HG03139 (cell line): ENCODE results near the gene ACP2.
A peak's percentile ranks its signal among the peaks of the same experiment; 100 is the strongest.

ENCODE experiments used
- ATAC-seq: cut with Tn5 transposase; IDR thresholded peaks from one replicate; pipeline ENCODE4 v1.9.1; 2021; ENCODE audit not compliant: unreplicated experiment

The ACP2 gene, protein sequence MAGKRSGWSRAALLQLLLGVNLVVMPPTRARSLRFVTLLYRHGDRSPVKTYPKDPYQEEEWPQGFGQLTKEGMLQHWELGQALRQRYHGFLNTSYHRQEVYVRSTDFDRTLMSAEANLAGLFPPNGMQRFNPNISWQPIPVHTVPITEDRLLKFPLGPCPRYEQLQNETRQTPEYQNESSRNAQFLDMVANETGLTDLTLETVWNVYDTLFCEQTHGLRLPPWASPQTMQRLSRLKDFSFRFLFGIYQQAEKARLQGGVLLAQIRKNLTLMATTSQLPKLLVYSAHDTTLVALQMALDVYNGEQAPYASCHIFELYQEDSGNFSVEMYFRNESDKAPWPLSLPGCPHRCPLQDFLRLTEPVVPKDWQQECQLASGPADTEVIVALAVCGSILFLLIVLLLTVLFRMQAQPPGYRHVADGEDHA

GRCh38 chr11:47248664-47249377 is at the start of gene ACP2:
ACP2 (minus strand) TSS chr11:47248814; CDS start chr11:47248789, 25 bp downstream.
- peak; percentile 84 for ATAC-seq

- ATAC-seq = no peak
Measured at GRCh38 chr11:47296045-47296444, 47.4 kb upstream of the ACP2 start.

DNA sequence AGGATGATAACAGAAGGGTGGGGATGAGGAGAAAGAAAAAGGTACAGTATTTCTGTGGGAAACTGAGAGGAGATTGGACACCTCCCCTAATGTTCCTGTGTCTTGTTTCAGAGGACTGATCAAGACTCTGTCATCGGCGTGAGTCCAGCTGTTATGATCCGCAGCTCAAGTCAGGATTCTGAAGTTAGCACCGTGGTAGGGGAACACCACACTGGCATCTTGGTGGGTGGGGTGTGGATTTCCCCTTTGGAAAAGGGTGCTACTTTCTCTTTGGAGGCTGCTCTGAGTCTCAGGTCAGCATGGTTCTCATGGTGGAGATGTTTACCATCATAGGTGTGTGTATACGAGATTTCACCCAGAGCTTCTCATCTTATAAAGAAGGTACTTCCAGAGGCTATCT is 46.8 kb upstream of the ACP2 start:
- no peak for ATAC-seq

DNA sequence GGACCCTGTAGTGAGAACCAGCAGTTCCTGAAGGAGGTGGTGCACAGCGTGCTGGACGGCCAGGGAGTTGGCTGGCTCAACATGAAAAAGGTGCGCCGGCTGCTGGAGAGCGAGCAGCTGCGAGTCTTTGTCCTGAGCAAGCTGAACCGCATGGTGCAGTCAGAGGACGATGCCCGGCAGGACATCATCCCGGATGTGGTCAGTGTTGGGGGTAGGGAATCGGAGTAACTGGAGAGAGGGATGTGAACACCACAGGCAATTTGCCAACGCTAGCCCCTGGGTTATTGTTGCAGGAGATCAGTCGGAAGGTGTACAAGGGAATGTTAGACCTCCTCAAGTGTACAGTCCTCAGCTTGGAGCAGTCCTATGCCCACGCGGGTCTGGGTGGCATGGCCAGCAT is 41.2 kb upstream of the ACP2 start:
- no peak for ATAC-seq

GRCh38 chr11:47288066-47288465 is 39.5 kb upstream of the ACP2 start:
- ATAC-seq = no peak

GRCh38 chr11:47285969-47286770 is 37.6 kb upstream of the ACP2 start:
- ATAC-seq = no peak

DNA sequence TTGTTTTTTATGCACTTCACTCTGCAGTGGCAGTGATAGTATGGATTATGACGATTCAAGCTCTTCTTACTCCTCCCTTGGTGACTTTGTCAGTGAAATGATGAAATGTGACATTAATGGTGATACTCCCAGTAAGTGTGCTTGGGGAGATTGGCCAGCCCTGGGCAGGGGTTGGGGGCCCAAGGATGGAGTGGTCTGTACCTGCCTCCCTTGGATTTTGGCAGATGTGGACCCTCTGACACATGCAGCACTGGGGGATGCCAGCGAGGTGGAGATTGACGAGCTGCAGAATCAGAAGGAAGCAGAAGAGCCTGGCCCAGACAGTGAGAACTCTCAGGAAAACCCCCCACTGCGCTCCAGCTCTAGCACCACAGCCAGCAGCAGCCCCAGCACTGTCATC is 35.5 kb upstream of the ACP2 start:
- ATAC-seq = no peak

DNA sequence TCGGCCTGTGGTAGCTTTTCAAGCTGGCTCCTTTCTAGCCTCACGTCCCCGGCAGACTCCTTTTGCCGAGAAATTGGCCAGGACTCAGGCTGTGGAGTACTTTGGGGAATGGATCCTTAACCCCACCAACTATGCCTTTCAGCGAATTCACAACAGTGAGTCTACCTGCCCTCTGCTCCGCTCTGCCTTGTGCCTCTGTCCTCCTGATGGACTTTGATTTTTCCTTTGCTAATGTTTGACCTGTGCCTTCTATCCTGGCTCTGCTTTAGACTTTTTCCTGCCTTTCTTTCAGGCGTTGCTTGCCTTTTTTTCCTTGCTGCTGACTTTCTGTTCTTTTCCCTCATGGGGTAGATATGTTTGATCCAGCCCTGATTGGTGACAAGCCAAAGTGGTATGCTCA is 33.8 kb upstream of the ACP2 start:
- no peak for ATAC-seq

DNA sequence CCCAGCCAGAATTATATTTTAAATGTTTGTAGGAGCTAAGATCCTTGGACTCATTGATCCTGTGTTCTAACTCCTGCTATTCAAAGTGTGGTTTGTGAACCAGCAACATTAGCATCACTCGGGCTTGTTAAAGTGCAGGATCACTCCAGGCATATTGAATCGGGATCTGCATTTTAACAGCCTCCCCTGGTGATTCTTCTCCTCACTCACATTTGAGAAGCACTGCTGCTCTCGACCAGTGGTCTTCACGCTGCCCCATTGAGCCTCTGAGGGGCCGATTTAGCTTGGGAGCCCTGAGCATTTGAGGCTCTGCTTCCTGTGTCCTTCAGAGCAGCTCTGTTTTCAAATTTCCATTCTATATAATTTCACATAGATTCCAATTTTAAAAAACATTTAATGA is 32.2 kb upstream of the ACP2 start:
- no peak for ATAC-seq

GRCh38 chr11:47280099-47280498 is 31.5 kb upstream of the ACP2 start:
- no peak for ATAC-seq

DNA sequence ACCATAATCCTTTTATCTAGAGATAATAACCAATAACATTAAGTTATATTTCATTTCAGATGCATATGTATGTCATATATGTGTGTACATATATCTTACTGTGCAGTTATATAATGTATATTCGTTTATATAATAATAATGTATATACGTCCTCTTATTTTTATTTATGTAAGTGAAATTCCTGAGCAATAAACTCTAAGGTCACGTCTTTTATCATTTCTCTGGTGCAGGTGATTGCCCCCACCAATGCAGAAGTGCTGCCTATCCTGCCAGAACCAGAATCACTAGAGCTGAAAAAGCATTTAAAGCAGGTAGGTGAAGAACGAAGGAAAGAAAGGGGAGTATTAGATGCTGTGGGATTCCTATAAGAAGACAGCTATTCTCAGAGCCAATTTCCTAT is 30.2 kb upstream of the ACP2 start:
- ATAC-seq = no peak

- ATAC-seq = no peak
Measured at GRCh38 chr11:47278058-47278457, 29.4 kb upstream of the ACP2 start.

GRCh38 chr11:47276923-47277322 is 28.3 kb upstream of the ACP2 start:
- no peak for ATAC-seq

- no peak for ATAC-seq
Measured at GRCh38 chr11:47274495-47275235, 26.1 kb upstream of the ACP2 start.

- no peak for ATAC-seq
Measured at GRCh38 chr11:47272706-47273105, 24.1 kb upstream of the ACP2 start.

DNA sequence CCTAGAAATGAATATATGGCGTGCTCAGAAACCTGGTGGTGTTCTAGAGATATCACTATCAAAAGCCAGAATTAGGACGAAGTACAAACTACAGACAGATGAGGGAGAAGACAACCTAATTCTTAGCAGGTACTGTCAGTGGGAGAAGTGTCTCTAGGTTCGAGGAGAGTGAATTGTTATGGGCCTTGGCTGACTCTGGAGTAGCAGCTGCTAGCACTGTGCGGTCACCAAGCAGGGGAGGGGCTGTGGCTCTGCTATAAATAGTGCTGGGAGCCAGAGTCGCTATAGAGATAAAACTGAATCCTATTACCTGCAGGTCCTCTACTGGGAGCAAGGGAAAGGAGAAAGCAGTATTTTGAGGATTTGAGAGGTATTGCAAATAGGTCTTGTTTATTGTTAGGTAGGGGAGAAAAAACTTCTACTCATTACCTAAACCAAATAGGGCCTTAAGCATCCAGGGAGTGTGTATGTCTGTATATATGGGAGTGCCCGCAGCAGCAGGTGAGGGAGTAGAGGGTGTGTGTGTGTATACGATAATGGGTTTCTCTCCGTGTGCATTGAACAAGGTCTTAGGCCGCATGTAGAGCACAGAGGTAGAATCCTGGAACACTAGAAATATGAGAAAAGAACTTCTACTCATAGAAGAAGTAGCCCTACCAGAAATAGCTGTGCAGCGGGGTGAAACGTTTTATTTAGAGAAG is 23.5 kb upstream of the ACP2 start:
- ATAC-seq = no peak

- ATAC-seq = no peak
Measured at GRCh38 chr11:47271328-47271727, 22.7 kb upstream of the ACP2 start.

- ATAC-seq = no peak
Measured at GRCh38 chr11:47270331-47271271, 22.0 kb upstream of the ACP2 start.

DNA sequence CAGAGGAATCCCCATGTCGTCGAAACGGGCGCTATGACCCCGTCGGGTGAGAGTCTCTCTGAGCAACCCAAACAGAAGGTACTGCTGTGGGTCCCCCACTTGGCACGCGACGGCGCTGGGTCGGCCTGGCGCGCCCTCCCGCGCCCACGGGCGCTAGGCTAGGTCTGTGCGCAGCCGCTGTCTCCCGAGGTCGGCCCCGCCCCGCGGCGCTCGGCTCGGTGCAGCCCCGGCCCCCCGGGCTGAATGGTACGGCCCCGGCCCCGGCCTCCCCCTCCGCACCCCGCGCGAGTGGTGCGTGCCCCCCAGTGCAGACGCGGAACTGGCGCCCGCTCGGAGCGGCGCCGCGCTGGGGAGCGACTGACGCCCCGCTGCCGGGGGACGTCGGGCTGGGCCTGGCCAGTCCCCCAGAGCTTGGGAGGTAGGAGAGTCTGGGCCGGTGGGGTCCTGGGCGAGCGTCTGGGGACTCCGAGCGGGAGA is 21.3 kb upstream of the ACP2 start, which contains the start of gene MADD:
TSS of gene MADD (plus strand) at position 305 of the 477 bp plus-strand sequence.
- peak; percentile 56 for ATAC-seq
